Activated naive CD4-positive, alpha-beta T cell treated with anti-CD3 and anti-CD28 coated beads, Interleukin-2, amount 50 U/mL, for 72 hours (primary cell): ENCODE results near the gene NACC2. TPM values are rescaled to one million over a fixed set of nuclear protein-coding genes. Genes with fewer than 3 reads are reported as not detected.

Experiments used
- ATAC-seq, 2 donors: fragments of 150-1000 bp; cut with Tn5 transposase; 2 replicates each; pipeline ENCODE4 v1.10.0; 2021; ENCODE audit warnings: mild to moderate bottlenecking in 2 of 2, moderate library complexity in 2 of 2
- DNase-seq, 2 donors: peaks; one replicate each; pipeline ENCODE4 v3.0.0; 2021 to 2022; ENCODE audit warnings: low spot score in 2 of 2
- H3K27ac Mint-ChIP-seq, 2 donors: one replicate each; pipeline ENCODE4 v1.8.0; 2022; ENCODE audit warnings: mild to moderate bottlenecking in 2 of 2, mixed read lengths in 2 of 2
- H3K36me3 Mint-ChIP-seq, 2 donors: one replicate each; pipeline ENCODE4 v1.8.0; 2022; ENCODE audit warnings: mixed read lengths in 2 of 2
- H3K9me3 Mint-ChIP-seq, 2 donors: one replicate each; pipeline ENCODE4 v1.8.0; 2022; ENCODE audit warnings: mixed read lengths in 2 of 2
- total RNA-seq, 2 donors: library from RNA; stranded (reverse); gene quantifications; one replicate each; pipeline ENCODE4 v1.2.3, GENCODE V29; 2022

The NACC2 gene
- total RNA-seq, 2 donors from 2014 or later: 4.5 to 10.0 TPM

DNA sequence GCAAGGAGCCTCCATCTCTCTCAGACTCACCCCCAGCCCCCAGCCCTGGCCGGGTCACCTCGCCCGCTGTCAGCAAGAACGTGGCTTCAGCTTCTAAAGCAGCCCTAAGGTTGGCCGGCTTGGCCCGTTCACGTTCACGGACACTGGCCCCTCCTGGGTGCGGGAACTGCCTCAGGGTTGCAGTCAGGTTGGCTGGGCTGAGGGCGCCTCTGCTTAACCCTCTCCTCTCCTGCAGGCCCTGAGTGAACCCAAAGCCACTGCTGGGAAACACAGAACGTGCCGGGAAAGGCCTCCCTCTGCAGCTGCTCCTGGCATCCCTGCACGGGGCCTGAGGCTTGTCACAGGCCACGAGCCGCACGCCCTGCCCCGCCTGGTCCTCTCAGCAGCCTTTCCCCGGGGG is 93.9 kb downstream of the NACC2 start:
- H3K36me3 Mint-ChIP-seq: no peaks in the 10 kb centered on the region
- DNase-seq (no peak), ATAC-seq (no peak)
- no peaks in the 10 kb centered on the region for H3K9me3 Mint-ChIP-seq
- no peak overlapping the region for H3K27ac Mint-ChIP-seq

DNA sequence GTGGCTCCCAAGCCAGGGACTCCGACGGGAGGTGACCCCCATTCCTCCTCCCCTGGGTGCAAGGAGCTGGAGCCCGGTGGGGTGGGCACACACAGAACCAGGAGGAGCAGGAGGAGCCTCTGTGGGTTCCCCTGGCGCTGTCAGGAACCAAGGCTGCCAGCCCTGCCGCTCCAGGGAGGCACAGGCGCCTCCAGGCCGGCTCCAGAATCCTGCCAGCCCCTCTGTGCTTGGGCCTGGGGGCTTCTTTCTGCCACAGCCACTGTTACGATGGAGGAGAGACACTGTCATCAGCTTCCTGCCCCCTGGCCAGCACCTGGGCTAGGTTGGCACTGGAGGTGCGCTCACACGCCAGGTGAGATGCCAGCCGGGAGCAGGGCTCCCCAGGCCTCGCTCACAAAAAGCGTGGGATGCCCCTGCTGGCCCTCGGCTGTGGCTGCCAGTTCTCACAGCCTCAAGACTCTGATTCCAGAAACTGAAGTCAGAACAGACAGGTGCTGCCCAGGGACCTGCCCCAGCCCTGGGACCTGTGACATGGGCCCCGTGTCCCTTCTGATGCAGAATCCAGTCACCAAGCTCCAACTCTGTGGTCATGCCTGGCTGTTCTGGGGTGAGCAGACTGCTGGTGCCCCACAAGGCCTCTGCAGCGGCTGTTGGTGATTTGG is 96.5 kb downstream of the NACC2 start:
- ATAC-seq (no peak), DNase-seq (no peak)
- Mint-ChIP-seq H3K27ac (no peak overlapping the region), H3K36me3 (no peaks in the 10 kb centered on the region), H3K9me3 (no peaks in the 10 kb centered on the region)

DNA sequence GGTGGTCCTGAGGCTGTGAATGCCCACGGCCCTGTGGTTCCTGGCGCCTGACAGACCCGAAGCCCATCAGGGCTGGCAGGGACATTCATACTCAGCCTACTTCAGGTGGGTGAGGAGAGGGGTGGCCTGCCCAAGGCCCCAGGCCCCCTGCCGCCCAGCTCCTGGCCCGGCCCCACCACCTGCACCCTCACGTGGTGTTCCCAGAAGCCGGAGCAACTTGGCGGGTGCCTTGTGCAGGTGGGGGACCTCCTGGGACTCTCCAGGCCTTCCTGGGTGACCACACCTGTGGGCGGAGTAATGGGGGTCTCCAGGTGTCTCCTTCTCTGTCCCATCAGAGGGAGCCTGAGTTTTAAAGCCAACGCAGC is 97.1 kb downstream of the NACC2 start:
- Mint-ChIP-seq H3K9me3 (no peaks in the 10 kb centered on the region), H3K36me3 (no peaks in the 10 kb centered on the region)

DNA sequence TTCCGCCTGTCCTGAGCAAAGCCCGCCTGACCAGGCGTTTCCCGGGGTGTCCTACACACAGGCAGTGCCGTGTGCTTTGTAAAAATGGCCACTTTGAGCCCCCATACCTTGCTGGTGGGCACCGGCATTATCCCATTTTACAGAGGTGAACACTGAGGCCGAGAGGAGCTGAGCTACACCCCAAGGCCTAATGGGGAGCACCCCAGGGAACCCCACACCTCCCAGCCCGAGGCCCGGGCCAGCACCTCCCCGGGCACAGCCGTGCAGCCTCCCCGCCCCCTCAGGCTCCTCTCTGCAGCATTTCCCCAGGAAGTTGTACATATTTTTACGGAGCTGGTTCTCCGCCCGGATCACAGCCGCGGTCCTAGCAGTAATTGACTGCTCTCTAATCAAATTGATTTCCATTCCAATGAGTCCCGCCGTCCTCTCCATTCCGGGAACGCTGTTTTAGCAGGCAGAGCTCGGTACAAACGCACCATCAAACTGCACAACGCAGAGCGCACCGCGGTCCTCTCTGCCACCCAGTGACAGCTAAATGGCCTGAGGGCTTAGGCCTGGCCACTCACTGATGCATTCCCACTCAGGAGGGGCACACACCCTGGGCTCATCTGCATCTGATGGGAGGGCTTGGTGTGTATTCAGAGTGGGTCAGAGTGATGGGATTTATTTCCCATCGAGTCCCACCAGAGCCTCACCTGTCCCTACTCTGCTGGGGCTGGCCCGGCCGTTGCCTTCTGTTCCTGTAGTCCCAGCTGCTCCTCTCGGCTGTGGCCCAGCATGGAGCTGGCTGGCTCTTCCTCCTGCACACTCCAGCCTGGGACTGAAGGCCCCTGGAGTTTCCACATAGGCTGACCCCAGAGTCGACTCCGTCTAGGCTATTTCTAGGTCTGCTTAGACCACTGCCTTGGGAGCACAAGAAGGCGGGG is 97.7 kb downstream of the NACC2 start:
- DNase-seq (no peak), ATAC-seq (no peak)
- H3K36me3 Mint-ChIP-seq: no peaks in the 10 kb centered on the region
- no peaks in the 10 kb centered on the region for H3K9me3 Mint-ChIP-seq
- no peak overlapping the region for H3K27ac Mint-ChIP-seq

More for the DNA sequence above, 97.1 kb downstream of the NACC2 start:
- no peak overlapping the region for H3K27ac Mint-ChIP-seq
- ATAC-seq: no peak
- DNase-seq: no peak

DNA sequence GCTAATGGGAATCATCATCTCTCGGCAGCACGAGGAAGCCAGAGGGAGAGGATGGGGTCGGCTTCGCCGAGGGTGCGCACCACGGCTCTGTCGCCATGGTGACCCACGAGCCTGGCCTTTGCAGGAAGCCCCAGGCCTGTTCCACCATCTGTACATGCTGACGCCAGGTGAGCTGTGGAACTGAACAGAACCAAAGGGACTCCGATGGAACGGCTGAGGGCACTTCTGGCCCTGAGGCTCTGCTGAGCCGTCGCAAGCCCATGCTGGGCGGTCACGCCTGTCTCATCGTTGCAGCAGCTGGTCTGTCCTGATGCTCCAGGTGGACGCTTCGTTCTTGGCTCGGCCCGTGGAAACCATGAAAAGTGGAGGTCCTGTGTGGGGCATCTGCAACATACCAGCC is 99.3 kb downstream of the NACC2 start:
- Mint-ChIP-seq H3K36me3 (no peaks in the 10 kb centered on the region), H3K27ac (no peak overlapping the region), H3K9me3 (no peaks in the 10 kb centered on the region)
- DNase-seq: no peak
- no peak for ATAC-seq

DNA sequence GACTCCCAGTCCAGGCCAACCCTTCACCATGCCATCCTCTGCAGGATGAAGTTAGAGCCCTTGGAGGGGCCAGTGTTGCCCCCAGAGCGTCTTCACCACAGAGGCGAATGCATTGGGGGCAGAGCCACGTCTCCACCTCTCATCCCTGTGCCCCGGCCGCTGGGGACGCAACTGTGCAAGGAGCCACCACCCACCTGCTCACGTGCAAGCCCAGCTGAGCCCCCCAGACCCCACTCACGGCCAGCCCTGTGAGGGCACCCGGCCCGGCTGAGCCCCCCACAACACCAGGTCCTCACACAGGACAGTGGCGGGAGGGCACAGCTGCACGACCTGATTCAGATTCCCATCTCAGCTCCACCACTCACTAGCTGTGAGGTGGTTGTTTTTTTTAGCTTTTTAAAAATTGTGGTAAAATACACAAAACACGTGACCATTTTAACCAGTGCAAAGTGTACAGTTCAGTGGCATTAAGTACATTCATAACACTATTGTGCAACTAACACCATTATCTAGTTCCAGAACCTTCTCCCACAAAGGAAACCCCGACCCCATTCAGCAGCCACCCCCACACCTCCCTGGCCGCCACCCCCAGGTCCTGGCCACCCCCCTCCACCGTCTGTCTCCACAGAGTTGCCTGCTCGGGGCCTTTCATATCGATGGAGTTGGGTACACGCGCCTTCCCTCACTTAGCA is 100.4 kb downstream of the NACC2 start:
- Mint-ChIP-seq H3K27ac (no peak overlapping the region), H3K36me3 (no peaks in the 10 kb centered on the region), H3K9me3 (no peaks in the 10 kb centered on the region)
- no peak for DNase-seq
- ATAC-seq: no peak

DNA sequence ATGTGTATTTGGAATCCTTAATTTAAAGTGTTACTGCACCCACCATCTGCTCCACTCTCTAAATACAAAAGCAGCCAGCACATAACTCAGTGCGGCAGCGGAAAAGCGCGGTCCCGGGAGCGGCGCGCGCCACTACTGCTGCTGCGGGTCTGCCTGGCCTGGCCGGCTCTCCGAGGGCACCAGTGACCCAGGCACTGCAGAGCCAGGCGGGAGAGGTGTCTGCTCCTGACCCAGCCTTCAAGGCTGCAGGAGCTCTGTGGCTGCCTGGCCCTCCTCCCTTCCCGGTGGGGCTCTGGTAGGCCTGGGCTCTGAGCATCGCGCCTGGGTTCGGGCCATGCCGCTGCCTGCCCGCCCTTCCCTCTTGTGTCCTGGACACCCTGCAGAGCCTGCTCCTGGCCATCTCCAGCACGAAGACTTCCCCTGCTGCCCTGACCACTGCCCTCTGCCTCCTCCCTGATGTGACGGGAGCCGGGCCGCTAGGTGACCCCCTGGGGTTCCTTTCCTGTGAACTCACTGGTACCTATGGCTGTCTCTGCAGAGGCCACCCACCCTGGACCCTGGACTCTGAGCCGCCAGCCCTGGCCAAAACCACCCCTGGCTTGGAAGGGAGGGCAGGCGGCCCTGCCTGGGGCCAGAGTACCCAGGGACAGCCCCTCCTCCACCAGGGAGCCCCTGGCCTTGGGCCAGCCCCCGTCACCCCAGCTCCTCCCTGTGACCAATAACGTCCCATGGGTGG is 101.2 kb downstream of the NACC2 start:
- H3K9me3 Mint-ChIP-seq: no peaks in the 10 kb centered on the region
- DNase-seq (no peak), ATAC-seq (no peak)
- no peaks in the 10 kb centered on the region for H3K36me3 Mint-ChIP-seq
- H3K27ac Mint-ChIP-seq: no peak overlapping the region

DNA sequence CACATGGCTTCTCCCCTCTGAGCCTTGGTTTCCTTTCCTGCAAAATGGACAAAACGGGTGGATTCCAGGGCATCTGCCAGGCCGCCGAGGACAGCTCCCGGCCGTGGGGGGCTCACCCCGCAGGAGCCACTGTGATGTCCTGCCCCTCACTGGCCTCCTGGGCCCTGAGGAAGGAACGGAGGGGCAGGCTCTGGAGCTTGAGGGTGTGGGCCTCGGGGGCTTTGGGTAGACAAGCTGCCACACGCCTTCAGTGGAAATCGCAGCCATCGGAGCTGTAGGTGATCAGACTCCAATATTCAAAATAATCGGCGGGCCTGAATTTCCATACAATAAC is 101.7 kb downstream of the NACC2 start:
- no peaks in the 10 kb centered on the region for H3K36me3 Mint-ChIP-seq
- no peaks in the 10 kb centered on the region for H3K9me3 Mint-ChIP-seq
- no peak overlapping the region for H3K27ac Mint-ChIP-seq
- DNase-seq: no peak
- no peak for ATAC-seq

DNA sequence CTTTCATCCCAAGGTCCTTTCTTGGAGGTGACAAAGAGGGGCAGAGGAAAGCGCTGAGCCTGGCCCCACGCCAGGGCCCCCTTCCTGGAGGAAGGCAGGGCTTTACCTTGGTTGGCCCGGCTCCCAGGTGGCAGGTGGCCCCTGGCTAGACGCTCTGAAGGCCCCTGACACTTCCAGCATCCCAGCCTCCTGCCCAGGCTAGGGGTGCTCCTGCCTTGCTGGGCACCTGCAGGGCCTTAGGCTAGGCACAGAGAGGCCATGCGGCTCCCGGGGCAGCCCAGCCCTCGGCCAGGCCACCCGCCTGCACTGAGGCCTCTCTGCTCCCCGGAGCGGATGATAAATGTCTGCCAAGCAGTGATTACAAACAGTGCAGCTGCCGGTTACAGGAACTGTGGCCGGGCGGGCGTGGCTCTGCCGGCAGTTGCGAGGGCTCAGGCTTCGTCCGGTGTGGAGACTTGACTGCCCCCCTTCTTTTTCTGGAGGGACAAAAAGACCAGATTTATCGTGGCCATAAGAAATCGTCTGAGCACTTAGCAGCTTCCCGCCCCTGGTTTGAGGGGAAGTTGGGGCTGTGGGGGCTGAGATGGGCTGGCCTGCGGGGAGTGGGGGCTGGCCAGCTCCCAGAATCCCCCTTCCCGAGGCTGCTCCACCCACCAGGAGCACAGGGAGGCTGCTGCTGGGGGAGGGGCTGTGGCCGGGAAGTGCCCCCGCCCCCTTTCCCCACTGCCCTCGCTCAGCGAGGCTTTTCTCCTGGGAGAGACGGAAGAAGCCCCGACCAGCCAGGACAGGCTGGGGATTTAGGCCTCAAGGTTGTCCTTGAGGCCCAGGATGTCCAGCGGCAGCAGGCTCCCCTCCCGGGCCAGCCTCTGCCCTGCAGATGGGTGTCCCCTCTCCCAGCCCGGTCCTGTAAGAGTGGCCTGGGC is 102.3 kb downstream of the NACC2 start:
- DNase-seq (peak in 1 of 2 donors; percentile 39), ATAC-seq (peak; percentile 50 to 77)
- Mint-ChIP-seq H3K9me3 (no peaks in the 10 kb centered on the region), H3K36me3 (no peaks in the 10 kb centered on the region), H3K27ac (peak overlapping the region in 1 of 2 donors; percentile 75)

DNA sequence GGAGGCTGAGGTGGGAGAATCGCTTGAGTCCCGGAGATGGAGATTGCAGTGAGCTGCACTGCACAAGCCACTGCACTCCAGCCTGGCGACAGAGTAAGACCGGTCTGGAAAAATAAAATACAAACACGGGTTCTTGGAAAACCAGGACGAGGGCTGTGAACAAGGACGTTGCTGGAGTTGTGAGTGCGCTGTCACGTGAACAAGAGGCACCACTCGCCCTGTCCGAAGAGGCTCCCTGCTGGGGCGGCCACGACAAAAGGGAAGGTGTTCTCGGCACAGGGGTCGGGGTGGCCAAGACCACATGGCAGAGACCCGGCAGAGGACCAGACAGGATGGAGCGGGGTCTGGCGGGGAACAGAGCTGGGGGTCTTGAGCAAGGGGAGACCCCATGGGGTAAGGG is 103.3 kb downstream of the NACC2 start:
- DNase-seq: no peak
- Mint-ChIP-seq H3K27ac (peak overlapping the region; percentile 44 to 66), H3K9me3 (no peaks in the 10 kb centered on the region), H3K36me3 (no peaks in the 10 kb centered on the region)
- ATAC-seq: no peak

DNA sequence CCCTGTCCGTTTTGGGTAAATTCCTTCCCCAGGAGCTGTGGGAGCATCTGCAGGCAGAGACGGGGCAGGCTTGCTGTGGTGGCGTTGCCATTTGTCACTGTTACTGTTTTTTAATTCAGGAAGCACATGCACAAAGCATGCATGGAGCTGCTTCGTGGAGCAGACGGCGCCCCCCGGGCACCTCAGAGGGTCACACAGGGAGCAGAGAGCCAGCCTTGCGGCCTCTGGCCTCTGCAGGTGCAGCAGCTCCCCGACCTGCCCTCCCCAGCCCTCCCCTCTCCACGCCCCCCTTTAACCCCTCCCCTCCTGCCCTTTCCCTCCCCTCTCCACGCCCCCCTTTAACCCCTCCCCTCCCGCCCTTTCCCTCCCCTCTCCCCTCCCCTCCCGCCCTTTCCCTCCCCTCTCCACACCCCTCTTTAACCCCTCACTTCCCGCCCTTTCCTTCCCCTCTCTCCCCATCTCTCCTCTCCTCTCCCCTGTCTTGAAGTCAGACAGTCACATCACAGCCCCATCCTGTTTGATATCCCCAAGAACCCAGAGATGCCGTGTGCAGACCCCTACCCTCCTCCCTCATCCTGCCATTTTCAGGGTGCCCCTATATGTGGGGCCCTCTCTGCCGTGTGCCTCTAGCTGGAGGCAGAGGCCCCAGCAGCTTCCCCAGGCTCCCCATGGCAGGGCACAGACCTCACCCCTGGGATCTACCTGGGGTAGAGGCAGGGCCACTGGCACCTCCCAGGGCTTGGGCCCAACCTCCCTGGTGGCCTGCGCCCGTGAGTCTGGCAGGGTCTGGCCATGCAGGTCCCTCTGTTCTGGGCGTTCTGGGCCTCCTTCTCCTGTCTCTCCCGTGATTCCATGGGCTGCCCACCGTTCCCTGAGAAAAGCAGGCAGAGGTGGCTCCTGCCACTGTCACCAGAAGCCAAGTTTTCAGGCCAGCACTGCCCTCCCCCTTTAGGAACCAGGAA is 104.3 kb downstream of the NACC2 start:
- ATAC-seq: peak; percentile 28 to 70

DNA sequence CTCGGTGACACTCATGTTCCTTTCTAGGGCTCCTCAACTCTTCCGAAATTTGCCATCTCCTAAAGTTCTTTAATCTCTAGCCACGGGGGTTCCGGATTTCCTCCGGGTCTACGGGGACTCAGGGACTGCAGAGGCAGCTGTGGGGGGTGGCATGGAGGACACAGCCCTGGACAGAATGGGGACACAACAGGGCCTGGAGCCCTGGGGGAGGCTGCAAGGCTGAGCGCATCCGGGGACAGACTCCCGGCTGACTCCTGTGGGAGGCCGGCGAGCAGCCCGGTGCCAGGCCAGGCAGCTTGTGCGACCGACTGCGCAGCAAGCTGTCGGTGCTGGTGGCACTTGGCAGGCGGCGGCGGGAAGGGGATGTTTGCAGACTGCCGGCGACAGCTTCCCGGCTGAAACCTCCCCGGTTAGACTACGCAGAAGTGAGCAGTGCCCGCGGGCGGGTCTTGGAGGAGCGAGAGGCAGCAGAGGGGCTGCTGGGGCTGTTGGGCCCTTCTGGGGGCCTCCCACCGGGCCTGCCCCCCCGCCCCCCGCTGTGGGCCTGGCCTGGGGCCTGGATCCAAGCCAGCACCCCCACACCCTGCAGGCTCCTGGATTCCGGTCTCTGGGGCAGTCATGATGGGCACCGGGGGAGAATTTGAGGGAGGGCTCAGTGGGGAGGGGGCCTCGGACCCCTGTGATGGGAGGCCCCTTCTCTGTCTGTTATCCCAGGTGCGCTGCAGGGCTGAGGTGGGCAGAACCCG is 105.2 kb downstream of the NACC2 start:
- ATAC-seq (peak; percentile 19 to 25), DNase-seq (no peak)
- Mint-ChIP-seq H3K27ac (no peak overlapping the region), H3K36me3 (no peaks in the 10 kb centered on the region), H3K9me3 (no peaks in the 10 kb centered on the region)

More for the DNA sequence above, 104.3 kb downstream of the NACC2 start:
- H3K36me3 Mint-ChIP-seq: no peaks in the 10 kb centered on the region
- peak in 1 of 2 donors; percentile 23 for DNase-seq
- peak overlapping the region in 1 of 2 donors; percentile 66 for H3K27ac Mint-ChIP-seq
- no peaks in the 10 kb centered on the region for H3K9me3 Mint-ChIP-seq

DNA sequence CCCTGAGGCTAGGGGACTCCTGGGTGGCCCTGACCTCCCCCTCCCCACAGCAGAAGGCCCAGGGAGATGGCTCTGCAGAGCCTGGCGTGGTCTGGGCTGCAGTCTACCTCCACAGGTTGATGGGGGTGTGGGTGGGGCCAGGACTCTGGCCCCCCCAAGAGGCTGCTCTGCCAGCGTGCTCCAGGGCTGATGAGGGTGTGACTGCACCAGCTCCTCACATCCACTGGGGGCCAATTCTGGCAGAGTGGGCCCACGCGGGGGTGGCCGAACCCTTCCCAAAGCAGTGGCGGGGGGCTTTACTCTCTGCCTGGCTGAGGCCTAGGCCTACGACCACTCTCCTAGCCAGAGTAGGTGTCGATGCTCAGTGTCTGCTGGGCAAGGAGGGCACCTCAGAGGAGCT is 105.9 kb downstream of the NACC2 start:
- no peak for ATAC-seq
- no peak for DNase-seq
- Mint-ChIP-seq H3K9me3 (no peaks in the 10 kb centered on the region), H3K36me3 (no peaks in the 10 kb centered on the region), H3K27ac (no peak overlapping the region)

DNA sequence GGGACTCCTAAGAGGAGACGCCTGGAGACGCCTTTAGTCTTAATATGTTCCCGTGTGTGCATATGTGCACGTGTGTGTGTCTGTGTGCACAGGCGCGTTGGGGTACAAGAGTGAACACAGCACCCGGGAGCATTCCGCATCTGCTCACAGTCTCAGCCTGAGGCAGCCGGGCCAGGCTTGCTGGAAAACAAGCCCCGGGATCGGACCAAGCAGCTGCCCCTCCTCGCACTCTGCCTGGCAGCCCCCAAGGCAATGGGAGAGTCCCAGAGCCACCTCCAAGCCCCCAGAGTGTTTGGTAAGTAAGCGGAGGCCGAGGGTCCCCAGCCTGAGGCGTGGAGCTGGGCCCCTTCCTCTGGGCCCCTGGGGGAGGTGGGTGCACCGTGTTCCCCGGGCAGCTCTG is 106.6 kb downstream of the NACC2 start:
- DNase-seq (no peak), ATAC-seq (no peak)
- Mint-ChIP-seq H3K36me3 (no peaks in the 10 kb centered on the region), H3K27ac (no peak overlapping the region), H3K9me3 (no peaks in the 10 kb centered on the region)
